ENCODE data around the gene SAMD3. TPM values are rescaled to one million over a fixed set of nuclear protein-coding genes. Genes with fewer than 3 reads are reported as not detected.

Gene SAMD3
- total and polyA plus RNA-seq, 2 of the 8 experiments (the other 6 are each of a cell fraction or from before 2014, with no cell fraction given) = 1.8 to 1.9 TPM

DNA sequence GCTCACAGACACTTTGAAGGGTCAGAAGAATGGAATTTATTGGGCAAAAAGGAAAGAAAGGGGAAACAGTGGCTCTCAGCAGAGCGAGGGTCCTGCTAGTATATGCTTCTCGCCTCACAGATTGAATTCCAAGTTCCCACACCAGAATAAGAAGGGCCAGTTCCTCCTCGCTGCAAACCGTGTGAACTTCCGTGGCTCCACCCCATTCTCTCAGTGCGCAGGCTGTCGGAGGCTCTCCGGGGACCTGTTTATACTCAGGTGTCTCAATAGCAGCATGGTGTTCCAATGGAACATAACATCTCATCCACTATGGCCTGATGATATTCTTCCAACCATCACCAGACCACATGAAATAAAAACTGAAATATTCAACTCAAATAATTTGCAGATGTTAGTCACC lies 4.6 kb downstream of the SAMD3 start:
- Histone ChIP-seq H3K27me3 (replicated peaks in 1 of 4; ENCODE audit: control insufficient read depth in 3 of 4, extremely low read depth in 1 of 4, insufficient read depth in 3 of 4, low read length in 3 of 4) (no peaks in the 10 kb centered on the region), H3K9me3 (ENCODE audit: insufficient read depth in 2 of 2, low read depth in 1 of 2, low read length in 1 of 2) (no peaks in the 10 kb centered on the region), H3K4ac (replicated peaks; ENCODE audit: insufficient read length, low read depth, low read length) (no peak overlapping the region), H2AK5ac (ENCODE audit: low read depth, low read length) (no peak overlapping the region), H2BK120ac (replicated peaks; ENCODE audit: low read depth, low read length) (no peak overlapping the region), H3K18ac (ENCODE audit: extremely low read depth, low read length) (no peak overlapping the region), H2BK12ac (ENCODE audit: low read depth, low read length) (no peak overlapping the region), H2AFZ (ENCODE audit: low read length) (no peak overlapping the region; the same call in 1 of the 2 replicates), H2BK5ac (ENCODE audit: low read depth, low read length) (no peak overlapping the region), H3K4me1 (replicated peaks in 1 of 4; ENCODE audit: control insufficient read depth in 3 of 4, insufficient read depth in 4 of 4, low read length in 3 of 4) (no peaks in the 10 kb centered on the region; a peak in 2 of 7 replicates), H3K79me2 (ENCODE audit: control insufficient read depth in 1 of 2, insufficient read depth in 2 of 2, low read length in 2 of 2) (no peaks in the 10 kb centered on the region), H3K4me3 (ENCODE audit: extremely low read depth in 1 of 4, insufficient read depth in 2 of 4, low read depth in 3 of 4, low read length in 4 of 4) (no peak overlapping the region), H3K4me2 (ENCODE audit: insufficient read depth in 1 of 2, low read depth in 2 of 2, low read length in 2 of 2) (no peak overlapping the region), H3K9ac (replicated peaks in 1 of 4; ENCODE audit: extremely low read depth in 1 of 4, low read depth in 3 of 4, low read length in 3 of 4) (no peak overlapping the region), H4K20me1 (replicated peaks in 1 of 2; ENCODE audit: control insufficient read depth in 1 of 2, insufficient read depth in 2 of 2, low read length in 2 of 2) (no peaks in the 10 kb centered on the region), H4K5ac (ENCODE audit: insufficient read length, low read depth, low read length) (no peak overlapping the region), H3K27ac (ENCODE audit: low read depth, low read length) (no peak overlapping the region), H2BK20ac (ENCODE audit: low read length) (no peak overlapping the region), H2BK15ac (ENCODE audit: low read length) (no peak overlapping the region), H3K79me1 (ENCODE audit: low read depth, low read length) (no peaks in the 10 kb centered on the region), H3K23ac (ENCODE audit: insufficient read length) (no peak overlapping the region), H4K91ac (replicated peaks; ENCODE audit: insufficient read length, low read length) (no peak overlapping the region), H4K8ac (ENCODE audit: extremely low read depth, insufficient read depth, low read length) (no peak overlapping the region), H3K56ac (replicated peaks; ENCODE audit: insufficient read length, low read depth, low read length) (no peak overlapping the region), H3K36me3 (ENCODE audit: control insufficient read depth in 2 of 4, insufficient read depth in 4 of 4, low read length in 3 of 4) (no peaks in the 10 kb centered on the region), H3K23me2 (ENCODE audit: low read depth, low read length) (no peaks in the 10 kb centered on the region), H3K14ac (ENCODE audit: insufficient read length) (no peak overlapping the region)
- POLR2A ChIA-PET (ENCODE audit: partially characterized antibody) = no interaction called here
- FAIRE-seq = no peak
- no peak for DNase-seq (ENCODE audit: low read depth in 1 of 2, low spot score in 2 of 2)
- CTCF ChIA-PET (ENCODE audit: partially characterized antibody) = no interaction called here
- 87% methylated on average over 7 of the region's 8 CpGs; no CpG with 5 or more reads in 1 of the 2 experiments for WGBS, 2 experiments (ENCODE audit: extremely low coverage in 1 of 2, insufficient coverage in 1 of 2, insufficient read length in 1 of 2, insufficient replicate concordance in 2 of 2, low coverage in 1 of 2, low lambda C conversion rate in 2 of 2, missing lambda C conversion rate in 1 of 2)
- TF ChIP-seq JUND (IDR thresholded peaks at IDR 0.05; ENCODE audit: low read length) (no peak), RBBP5 (IDR thresholded peaks at IDR 0.05; ENCODE audit: borderline replicate concordance, low read depth, low read length) (no peak), TCF12 (IDR thresholded peaks at IDR 0.05; ENCODE audit: low read depth, low read length) (no peak), NANOG (IDR thresholded peaks at IDR 0.05; ENCODE audit: insufficient read depth, low read depth, low read length, poor library complexity, severe bottlenecking) (no peak), SAP30 (IDR thresholded peaks at IDR 0.05; ENCODE audit: insufficient read depth, insufficient replicate concordance, low read length) (no peak), CREB1 (IDR thresholded peaks at IDR 0.05) (no peak), KDM4A (IDR thresholded peaks at IDR 0.05; ENCODE audit: low read depth, low read length, severe bottlenecking) (no peak), SRF (IDR thresholded peaks at IDR 0.05; ENCODE audit: low read depth, low read length) (no peak), YY1 (IDR thresholded peaks at IDR 0.05; ENCODE audit: low read depth, low read length) (no peak), EGR1 (IDR thresholded peaks at IDR 0.05; ENCODE audit: borderline replicate concordance, low read depth, low read length) (no peak), CTCF (IDR thresholded peaks at IDR 0.05; ENCODE audit: control extremely low read depth in 1 of 3, insufficient read depth in 1 of 3, low read depth in 1 of 3, low read length in 3 of 3) (no peak), GABPA (IDR thresholded peaks at IDR 0.05; ENCODE audit: borderline replicate concordance, insufficient read depth, low read length) (no peak), KDM1A (IDR thresholded peaks at IDR 0.05; ENCODE audit: borderline replicate concordance, low read length) (no peak)

Data from H1 (cell line).